Hematopoietic multipotent progenitor cell treated with erythropoietin and hydrocortisone succinate and interleukin-3 and kit ligand, for 15 days (in vitro differentiated cells): ENCODE results near the gene PCDHA4.
"Not testable (repeated sequence)": the region's sequence is repeated elsewhere in the genome, so short reads cannot be mapped to it uniquely, and the experiment has no call there.

Source experiments
- DNase-seq: peaks from one replicate; pipeline ENCODE4 v3.0.0-alpha.2; 2015; ENCODE audit warnings: low spot score

PCDHA4 gene

GRCh38 chr5:140806834-140807775 lies at the start of gene PCDHA4:
Gene PCDHA4, plus strand, starts transcription at chr5:140807068.
- DNase-seq, result peak; percentile 4

GRCh38 chr5:140764177-140764973 lies 42.5 kb upstream of the PCDHA4 start:
- DNase-seq, result no peak

- DNase-seq, result no peak
These were observed 39.4 kb upstream of the PCDHA4 start for GRCh38 chr5:140767444-140767843.

- DNase-seq, result no peak
These were observed 26.4 kb upstream of the PCDHA4 start for GRCh38 chr5:140780512-140780911.

GRCh38 chr5:140785905-140786686 lies 20.8 kb upstream of the PCDHA4 start, which contains the start of gene PCDHA1:
Gene PCDHA1, plus strand, starts transcription at chr5:140786140.
- no peak for DNase-seq

- not testable (repeated sequence) for DNase-seq
These were observed 19.4 kb upstream of the PCDHA4 start for GRCh38 chr5:140787422-140787821.

- DNase-seq, result not testable (repeated sequence)
These were observed 18.9 kb upstream of the PCDHA4 start for GRCh38 chr5:140787849-140788504.

- DNase-seq, result no peak
These were observed 15.8 kb upstream of the PCDHA4 start for GRCh38 chr5:140791089-140791488.

GRCh38 chr5:140794595-140795258 lies 12.1 kb upstream of the PCDHA4 start, which contains the start of gene PCDHA2:
Gene PCDHA2, plus strand, starts transcription at chr5:140794852.
- DNase-seq, result no peak

- DNase-seq, result no peak
These were observed 11.6 kb upstream of the PCDHA4 start for GRCh38 chr5:140795259-140795641.

- DNase-seq, result not testable (repeated sequence)
These were observed 10.7 kb upstream of the PCDHA4 start for GRCh38 chr5:140796072-140796717.

- DNase-seq, result no peak
These were observed 10.2 kb upstream of the PCDHA4 start for GRCh38 chr5:140796718-140797095.

- DNase-seq, result no peak
These were observed 5.9 kb upstream of the PCDHA4 start, which contains the start of gene PCDHA3 for GRCh38 chr5:140800816-140801493. Gene PCDHA3, plus strand, starts transcription at chr5:140801057.

- DNase-seq, result no peak
These were observed 5.4 kb upstream of the PCDHA4 start for GRCh38 chr5:140801494-140801841.

GRCh38 chr5:140802381-140802780 lies 4.5 kb upstream of the PCDHA4 start:
- not testable (repeated sequence) for DNase-seq

GRCh38 chr5:140802781-140803271 lies 4.0 kb upstream of the PCDHA4 start:
- DNase-seq, result no peak

GRCh38 chr5:140808241-140808888 lies 1.5 kb downstream of the PCDHA4 start:
- DNase-seq, result not testable (repeated sequence)

GRCh38 chr5:140808889-140809291 lies 2.0 kb downstream of the PCDHA4 start:
- DNase-seq, result no peak
